SK-N-SH (cell line): Measurements from ENCODE around the gene LRMDA.

ENCODE experiments used
- CTCF ChIP-seq: fragments of 200-600 bp; sonication (generic); IDR thresholded peaks from 2 replicates; pipeline ENCODE4 v1.6.1; 2017; ENCODE audit warnings: antibody characterized with exemption, mild to moderate bottlenecking, moderate library complexity
- ELF1 ChIP-seq: IDR thresholded peaks from 2 replicates; pipeline ENCODE4 v1.4.0; 2012
- GABPA ChIP-seq: IDR thresholded peaks from 2 replicates; pipeline ENCODE4 v1.4.0; 2012; ENCODE audit warnings: low read depth, mild to moderate bottlenecking
- MAX ChIP-seq: IDR thresholded peaks from 2 replicates; pipeline ENCODE4 v1.4.0; 2012; ENCODE audit warnings: low read depth
- PBX3 ChIP-seq: IDR thresholded peaks from 2 replicates; pipeline ENCODE4; 2012
- RFX5 ChIP-seq: IDR thresholded peaks from 2 replicates; pipeline ENCODE4 v1.6.1; 2012; ENCODE audit warnings: mild to moderate bottlenecking, improper control_type of control experiment, low read length
- SMC3 ChIP-seq: IDR thresholded peaks from 2 replicates; pipeline ENCODE4 v1.6.1; 2012; ENCODE audit warnings: low read depth, low read length, improper control_type of control experiment
- TAF1 ChIP-seq: IDR thresholded peaks from 2 replicates; pipeline ENCODE4 v1.6.1; 2012; ENCODE audit warnings: low read depth, mild to moderate bottlenecking, low read length, moderate library complexity, borderline replicate concordance
- USF1 ChIP-seq: IDR thresholded peaks from 2 replicates; pipeline ENCODE4 v1.4.0; 2012; ENCODE audit warnings: low read depth, borderline replicate concordance
- USF2 ChIP-seq: fragments of 150-350 bp; IDR thresholded peaks from 2 replicates; pipeline ENCODE4 v1.6.1; 2017; ENCODE audit warnings: antibody characterized with exemption, low read length, low read depth, borderline replicate concordance

- TF ChIP-seq CTCF (no peak), ELF1 (no peak), USF1 (no peak), RFX5 (no peak), PBX3 (no peak), SMC3 (no peak), GABPA (no peak), TAF1 (no peak), USF2 (no peak), MAX (no peak)
Observed at GRCh38 chr10:76116523-76116922, 685.1 kb downstream of the LRMDA start.
